8988T (cell line): ENCODE data around the gene IPO9.

Experiments used
- DNase-seq: peaks from one replicate; pipeline ENCODE4 v3.0.0; 2011

The IPO9 gene

DNA sequence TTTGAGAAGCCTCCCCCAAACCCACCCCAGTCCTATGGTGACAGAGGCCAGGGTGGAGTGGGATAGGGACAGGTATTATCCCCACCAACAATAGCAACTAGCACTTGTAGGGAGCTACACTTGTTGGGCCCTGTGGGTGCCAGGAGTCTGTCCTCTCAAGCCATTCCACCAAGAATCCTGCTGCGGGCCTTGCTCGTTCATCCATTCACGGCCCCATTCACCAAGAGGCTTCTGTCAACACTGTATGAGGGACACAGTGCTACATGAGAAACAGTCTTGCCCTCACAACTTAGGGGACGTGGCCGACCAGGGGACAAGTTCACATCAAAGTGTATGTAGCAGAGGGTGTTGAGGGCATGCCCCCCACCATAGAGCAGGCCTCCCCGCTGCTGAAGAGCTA, 78.7 kb downstream of the IPO9 start:
- DNase-seq: no peak

- no peak for DNase-seq
Observed at GRCh38 chr1:201911826-201912571, 83.0 kb downstream of the IPO9 start.

DNA sequence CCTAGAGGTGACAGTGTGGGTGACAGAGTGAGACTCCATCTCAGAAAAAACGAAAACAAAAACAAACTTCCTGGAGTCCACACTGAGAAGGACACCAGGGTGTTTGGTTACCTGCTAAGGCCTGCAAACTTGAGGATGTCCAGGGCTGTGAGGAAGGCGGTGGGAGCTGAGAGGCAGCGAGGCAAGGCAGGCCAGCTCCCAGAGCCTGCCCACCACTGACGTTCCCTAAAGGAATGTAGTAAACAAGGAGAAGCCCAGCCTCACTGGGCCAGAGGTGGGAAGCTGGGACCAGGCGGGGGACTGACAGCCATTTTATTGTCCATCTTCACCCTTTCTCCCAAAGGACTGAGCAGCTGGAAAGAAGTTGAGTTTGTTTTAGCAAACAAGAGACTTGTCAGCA, 83.9 kb downstream of the IPO9 start:
- no peak for DNase-seq

DNA sequence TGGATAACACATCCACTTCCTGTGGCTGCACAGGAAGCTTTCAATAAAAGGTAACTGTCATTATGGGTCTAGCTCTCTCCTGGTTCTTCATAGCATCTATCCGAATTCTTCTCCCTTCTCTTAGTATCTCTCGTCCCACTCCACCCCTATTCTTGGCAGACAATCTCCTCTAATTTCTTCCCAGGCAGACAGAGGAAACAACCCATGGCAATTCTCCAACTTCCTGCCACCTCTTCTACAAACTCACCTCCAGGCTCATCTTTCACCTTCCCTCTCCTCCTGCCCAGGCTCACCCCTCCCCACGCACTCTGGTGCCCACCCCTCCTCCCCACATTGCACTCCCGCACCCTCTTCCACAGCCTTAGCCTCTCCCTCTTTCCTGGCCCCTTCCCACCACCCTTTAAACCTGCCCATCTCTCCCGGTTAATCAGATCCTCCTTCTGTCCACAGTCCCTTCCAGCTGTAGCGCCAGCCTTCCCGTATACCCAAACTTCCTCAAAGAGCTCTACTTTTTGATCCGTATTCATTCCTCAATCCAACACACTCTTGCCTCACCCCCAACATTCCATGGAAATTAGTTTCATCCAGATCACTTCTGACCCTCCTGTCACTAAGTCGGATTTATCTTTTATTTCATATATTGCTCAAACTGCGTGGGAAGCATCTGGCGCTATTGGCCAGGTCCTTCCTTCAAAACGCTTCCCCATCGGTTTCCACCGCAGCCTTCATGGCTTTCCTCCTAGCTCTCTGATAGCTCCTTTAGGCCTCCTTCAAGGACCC, 85.7 kb downstream of the IPO9 start:
- no peak for DNase-seq

GRCh38 chr1:201916649-201917249, 87.8 kb downstream of the IPO9 start:
- no peak for DNase-seq

DNA sequence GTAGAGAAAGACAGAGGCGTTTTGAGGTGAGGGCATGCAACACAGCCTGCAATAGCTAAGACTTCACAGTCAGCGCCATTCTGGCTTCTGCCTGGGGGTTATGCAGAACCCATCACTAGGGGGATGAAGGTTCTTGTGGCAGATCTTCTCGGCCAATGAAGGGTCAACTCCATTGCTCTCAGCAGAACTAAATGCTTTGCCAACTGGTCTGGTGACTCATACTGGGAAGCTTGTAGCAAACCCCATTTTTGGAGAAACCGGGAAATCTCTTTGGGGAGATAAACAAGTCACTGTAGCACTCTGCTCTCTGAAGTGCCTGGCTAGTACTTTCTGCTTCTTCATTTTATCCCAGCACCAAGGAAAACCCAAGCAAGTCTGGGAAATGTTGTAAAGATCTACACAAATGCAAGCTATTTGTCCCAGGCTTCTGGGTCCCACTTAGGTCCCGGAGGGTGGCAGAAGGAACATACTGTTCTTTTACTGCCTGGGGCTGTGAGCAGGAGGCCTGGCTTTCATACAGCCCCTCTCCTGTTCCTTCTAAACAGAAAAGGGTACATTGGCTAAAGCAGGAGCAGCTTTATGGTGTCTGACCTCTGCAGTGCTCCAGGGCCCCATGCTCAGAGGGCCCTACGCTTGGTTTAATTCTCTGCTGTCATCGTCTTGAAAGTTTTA, 88.5 kb downstream of the IPO9 start:
- DNase-seq: no peak

DNA sequence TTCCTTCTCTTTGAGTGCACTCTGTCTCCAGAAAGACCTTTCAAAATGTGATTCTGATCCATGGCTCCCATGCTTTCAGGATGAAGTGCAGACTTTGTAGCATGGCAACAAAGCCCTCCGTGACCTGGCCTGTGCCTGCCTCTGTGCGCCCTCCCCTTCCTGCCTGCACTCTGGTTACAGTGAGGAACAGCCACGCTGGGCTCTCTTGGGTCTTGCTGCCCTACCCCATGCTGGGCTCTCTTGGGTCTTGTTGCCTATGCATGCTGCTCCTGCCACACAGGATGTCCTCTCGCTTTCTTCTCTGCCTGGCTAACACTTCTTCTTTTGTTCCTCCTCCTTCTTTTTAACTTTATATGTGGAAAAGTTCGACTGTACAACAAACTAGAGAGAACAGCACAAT, 89.4 kb downstream of the IPO9 start:
- no peak for DNase-seq

DNA sequence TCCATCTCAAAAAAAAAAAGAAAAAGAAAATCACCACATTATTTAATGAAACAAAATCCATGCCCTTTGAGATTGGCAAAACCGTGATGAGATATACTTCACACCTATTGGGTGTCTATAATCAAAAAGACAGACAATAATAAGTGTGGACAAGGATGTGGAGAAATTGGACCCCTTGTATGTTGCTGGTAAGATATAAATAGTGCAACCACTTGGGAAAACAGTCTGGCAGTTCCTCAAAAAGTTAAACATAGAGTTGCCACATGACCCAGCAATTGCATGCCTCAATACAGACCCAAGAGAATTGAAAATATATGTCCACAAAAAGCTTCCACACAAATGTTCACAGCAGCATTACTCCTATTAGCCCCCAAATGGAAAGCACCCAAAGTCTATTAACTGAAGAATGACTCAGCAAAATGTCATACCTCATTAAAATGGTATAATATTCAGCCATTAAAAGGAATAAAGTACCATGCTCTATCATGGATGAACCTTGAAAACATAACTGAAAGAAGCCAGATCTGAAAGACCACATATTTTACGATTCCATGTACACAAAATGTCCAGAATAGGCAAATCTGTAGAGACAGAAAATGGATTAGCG, 93.1 kb downstream of the IPO9 start:
- DNase-seq: no peak

GRCh38 chr1:201925301-201925567, 96.3 kb downstream of the IPO9 start:
- no peak for DNase-seq

- no peak for DNase-seq
Observed at GRCh38 chr1:201925981-201926645, 97.2 kb downstream of the IPO9 start.

- DNase-seq: no peak
Observed at GRCh38 chr1:201928266-201928665, 99.3 kb downstream of the IPO9 start.

DNA sequence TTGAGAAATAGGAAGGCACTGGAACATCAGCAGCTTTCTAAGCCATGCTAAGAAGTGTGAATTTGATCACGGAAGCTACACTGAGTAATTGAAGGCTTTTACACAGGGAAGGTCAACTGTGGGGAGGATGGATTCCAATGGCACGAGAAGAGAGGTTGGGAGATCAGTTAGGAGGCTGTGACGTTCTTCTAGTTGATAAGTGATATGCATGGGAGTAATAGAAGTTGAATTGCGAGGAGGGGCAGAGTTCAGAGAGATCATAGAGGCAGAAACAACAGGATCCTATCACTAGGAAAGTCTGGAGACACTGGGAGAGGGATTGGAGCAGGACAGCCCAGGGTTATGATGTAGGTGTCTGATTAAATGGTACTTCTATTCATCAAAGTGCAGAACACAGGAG, 101.2 kb downstream of the IPO9 start:
- DNase-seq: no peak

- DNase-seq: no peak
Observed at GRCh38 chr1:201930803-201931202, 101.8 kb downstream of the IPO9 start.
